IMR-90 (cell line): ENCODE measurements around the gene MTMR3. TPM values are rescaled to one million over a fixed set of nuclear protein-coding genes. Genes with fewer than 3 reads are reported as not detected.
A peak's percentile ranks its signal among the peaks of the same experiment; 100 is the strongest.

Experiments used
- ATAC-seq: fragments of 200-7000 bp; cut with Tn5 transposase; 2 replicates; pipeline ENCODE4 v1.9.1; 2020; ENCODE audit warnings: low read depth, mild to moderate bottlenecking, moderate library complexity
- BruUV-seq: library from RNA; stranded (reverse); fragments of 400-500 nt; replicated peaks from 2 replicates; lab custom pipeline; 2021; lab: Mats Ljungman, UMichigan
- CTCF ChIA-PET: fragments of 300-600 bp; formaldehyde crosslinking; extraction: SDS; loops from one replicate; lab custom pipeline; 2021; ENCODE audit warnings: antibody characterized with exemption; lab: Yijun Ruan, JAX
- POLR2A ChIA-PET: fragments of 300-600 bp; sonication (Branson Sonifier 250); formaldehyde crosslinking; loops from one replicate; lab custom pipeline; 2022; ENCODE audit warnings: antibody characterized with exemption; ENCODE audit not compliant: unreplicated experiment; lab: Charles Lee
- DNase-seq: peaks from one replicate; pipeline ENCODE4 v3.0.0; 2013
- H2AFZ ChIP-seq: replicated peaks from 2 replicates; pipeline ENCODE3; 2013; ENCODE audit warnings: low read length, mild to moderate bottlenecking; ENCODE audit not compliant: poor library complexity
- H2AK5ac ChIP-seq: 2 replicates; pipeline ENCODE4 v1.6.1; 2013; ENCODE audit warnings: low read depth, low read length, inconsistent platforms
- H2AK9ac ChIP-seq: replicated peaks from 2 replicates; pipeline ENCODE3; 2013; ENCODE audit warnings: mild to moderate bottlenecking, low read depth, low read length, moderate library complexity; ENCODE audit not compliant: poor library complexity
- H2BK120ac ChIP-seq: 2 replicates; pipeline ENCODE4 v1.6.1; 2013; ENCODE audit warnings: low read depth, low read length, inconsistent platforms
- H2BK15ac ChIP-seq: 3 replicates; pipeline ENCODE4 v1.6.1; 2013; ENCODE audit warnings: low read depth, low read length, inconsistent platforms
- H2BK20ac ChIP-seq: 2 replicates; pipeline ENCODE4 v1.6.1; 2013; ENCODE audit warnings: low read depth, mild to moderate bottlenecking, inconsistent platforms, low read length, moderate library complexity
- H2BK5ac ChIP-seq: 2 replicates; pipeline ENCODE4 v1.6.1; 2013; ENCODE audit warnings: mild to moderate bottlenecking, low read depth, low read length, inconsistent platforms; ENCODE audit not compliant: poor library complexity, severe bottlenecking
- H3K14ac ChIP-seq: replicated peaks from 2 replicates; pipeline ENCODE4 v1.6.1; 2013; ENCODE audit warnings: low read depth, low read length, inconsistent platforms
- H3K18ac ChIP-seq: 2 replicates; pipeline ENCODE4 v1.6.1; 2013; ENCODE audit warnings: low read depth, low read length, control low read depth
- H3K23ac ChIP-seq: 2 replicates; pipeline ENCODE4 v1.6.1; 2013; ENCODE audit warnings: low read depth, low read length, inconsistent platforms
- H3K27ac ChIP-seq: 2 replicates; pipeline ENCODE4 v1.5.1; 2013; ENCODE audit warnings: mild to moderate bottlenecking, control low read depth, low read length; ENCODE audit not compliant: insufficient read depth
- H3K27me3 ChIP-seq: 2 replicates; pipeline ENCODE4 v1.6.1; 2013; ENCODE audit warnings: low read length; ENCODE audit not compliant: control insufficient read depth, insufficient read depth
- H3K36me3 ChIP-seq: 2 replicates; pipeline ENCODE4 v1.6.1; 2013; ENCODE audit warnings: low read length, mixed read lengths; ENCODE audit not compliant: control insufficient read depth, insufficient read depth
- H3K4ac ChIP-seq: 2 replicates; pipeline ENCODE4 v1.6.1; 2013; ENCODE audit warnings: low read depth, low read length, inconsistent platforms
- H3K4me1 ChIP-seq: 2 replicates; pipeline ENCODE4 v1.6.1; 2013; ENCODE audit warnings: low read length, mixed read lengths; ENCODE audit not compliant: control insufficient read depth, insufficient read depth
- H3K4me2 ChIP-seq: 2 replicates; pipeline ENCODE4 v1.6.1; 2013; ENCODE audit warnings: low read depth, mild to moderate bottlenecking, control low read depth, low read length, moderate library complexity
- H3K4me3 ChIP-seq: 2 replicates; pipeline ENCODE4 v1.5.1; 2013; ENCODE audit warnings: low read depth, mild to moderate bottlenecking, control low read depth, low read length, moderate library complexity; ENCODE audit not compliant: insufficient read depth
- H3K56ac ChIP-seq: 2 replicates; pipeline ENCODE4 v1.6.1; 2013; ENCODE audit warnings: low read length, inconsistent platforms; ENCODE audit not compliant: insufficient read depth; ENCODE audit errors: extremely low read depth
- H3K79me1 ChIP-seq, 2 experiments: 2 replicates each; pipeline ENCODE4 v1.6.1; 2013; ENCODE audit warnings: low read length in 2 of 2, inconsistent platforms in 1 of 2, low read depth in 1 of 2
- H3K9ac ChIP-seq: 2 replicates; pipeline ENCODE4 v1.6.1; 2013; ENCODE audit warnings: low read depth, low read length, control low read depth
- H3K9me1 ChIP-seq: 2 replicates; pipeline ENCODE4 v1.6.1; 2013; ENCODE audit warnings: low read length, inconsistent platforms; ENCODE audit not compliant: insufficient read depth
- H3K9me3 ChIP-seq: 2 replicates; pipeline ENCODE4 v1.6.1; 2013; ENCODE audit warnings: low read length; ENCODE audit not compliant: control insufficient read depth, insufficient read depth
- H4K20me1 ChIP-seq: 2 replicates; pipeline ENCODE4 v1.6.1; 2013; ENCODE audit warnings: low read length, inconsistent platforms; ENCODE audit not compliant: insufficient read depth
- H4K5ac ChIP-seq: 2 replicates; pipeline ENCODE4 v1.6.1; 2013; ENCODE audit warnings: mild to moderate bottlenecking, low read depth, low read length, control low read depth
- H4K8ac ChIP-seq, 2 experiments: 2 replicates each; pipeline ENCODE4 v1.6.1; 2013; ENCODE audit warnings: low read depth in 2 of 2, low read length in 2 of 2, control low read depth in 1 of 2, inconsistent platforms in 1 of 2
- H4K91ac ChIP-seq: 2 replicates; pipeline ENCODE4 v1.6.1; 2013; ENCODE audit warnings: low read depth, low read length, inconsistent platforms; ENCODE audit not compliant: insufficient read depth
- BHLHE40 ChIP-seq: fragments of 150-350 bp; IDR thresholded peaks from 2 replicates; pipeline ENCODE4 v1.6.1; 2016; ENCODE audit warnings: mild to moderate bottlenecking, low read depth, low read length
- CEBPB ChIP-seq: IDR thresholded peaks from 2 replicates; pipeline ENCODE4 v1.6.1; 2012; ENCODE audit warnings: low read depth, low read length, improper control_type of control experiment
- CHD1 ChIP-seq: IDR thresholded peaks from 2 replicates; pipeline ENCODE4 v1.6.1; 2012; ENCODE audit warnings: low read depth, low read length, improper control_type of control experiment
- FOS ChIP-seq: fragments of 150-350 bp; IDR thresholded peaks from 2 replicates; pipeline ENCODE4 v1.6.1; 2016; ENCODE audit warnings: low read depth, low read length
- MAFK ChIP-seq: IDR thresholded peaks from 2 replicates; pipeline ENCODE4 v1.6.1; 2012; ENCODE audit warnings: low read depth, low read length, improper control_type of control experiment
- MAZ ChIP-seq: IDR thresholded peaks from 2 replicates; pipeline ENCODE4 v1.6.1; 2012; ENCODE audit warnings: low read depth, mild to moderate bottlenecking, low read length, improper control_type of control experiment, moderate library complexity, borderline replicate concordance
- MXI1 ChIP-seq: IDR thresholded peaks from 2 replicates; pipeline ENCODE4 v1.6.1; 2012; ENCODE audit warnings: low read depth, mild to moderate bottlenecking, low read length, moderate library complexity, borderline replicate concordance
- POLR2A ChIP-seq: IDR thresholded peaks from 2 replicates; pipeline ENCODE4 v1.6.1; 2012; ENCODE audit warnings: mild to moderate bottlenecking, low read depth, low read length
- RCOR1 ChIP-seq: IDR thresholded peaks from 2 replicates; pipeline ENCODE4 v1.6.1; 2012; ENCODE audit warnings: mild to moderate bottlenecking, low read length, improper control_type of control experiment; ENCODE audit not compliant: insufficient replicate concordance
- RFX5 ChIP-seq: IDR thresholded peaks from 2 replicates; pipeline ENCODE4 v1.8.0; 2012; ENCODE audit warnings: low read depth, mild to moderate bottlenecking, low read length, moderate library complexity
- SMC3 ChIP-seq: fragments of 150-350 bp; IDR thresholded peaks from 2 replicates; pipeline ENCODE4 v1.6.1; 2016; ENCODE audit warnings: low read depth, mild to moderate bottlenecking, antibody characterized with exemption, low read length, moderate library complexity
- WGBS, 2 experiments: methylation state at CpG; one replicate each; pipeline versions ENCODE4 v1.1.5 to v1.1.7; 2013; ENCODE audit warnings: missing lambda C conversion rate in 2 of 2; ENCODE audit not compliant: insufficient read length in 1 of 2; ENCODE audit errors: extremely low coverage in 2 of 2; 5-methylcytosine and 5-hydroxymethylcytosine counted together
- dilution Hi-C: fragments of 300-500 bp; cut with HindIII; formaldehyde crosslinking; loops from one replicate; pipeline ENCODE4 v1.14.3; 2018; ENCODE audit warnings: low sequenced_read_pairs; ENCODE audit not compliant: unreplicated experiment
- in situ Hi-C: fragments of 300-500 bp; cut with MboI; formaldehyde crosslinking; loops from 3 replicates; pipeline ENCODE4 v1.14.3; 2019; ENCODE audit warnings: low sequenced_read_pairs, inconsistent platforms, mixed read lengths
- intact Hi-C: fragments of 100-400 bp; cut with micrococcal nuclease; formaldehyde crosslinking; loops from 2 replicates; pipeline ENCODE4 v1.10.0; 2022
- polyA plus RNA-seq, 3 experiments: library from polyadenylated mRNA; depleted of rRNA; stranded (reverse); fragments of >200 nt; gene quantifications; 2 replicates each; pipeline ENCODE4 v1.2.3, GENCODE V29; 2012; ENCODE audit warnings: low replicate concordance in 1 of 3
- total RNA-seq: library from RNA; depleted of rRNA; stranded (reverse); fragments of >200 nt; gene quantifications from 2 replicates; pipeline ENCODE4 v1.2.3, GENCODE V29; 2012
- TF ChIP-seq, protein P1 (sequence below): fragments of 150-350 bp; IDR thresholded peaks from 2 replicates; pipeline ENCODE4 v1.6.1; 2016; ENCODE audit warnings: low read depth, mild to moderate bottlenecking, low read length, moderate library complexity, borderline replicate concordance
- TF ChIP-seq, protein P2 (sequence below): conservative IDR thresholded peaks from 2 replicates; pipeline ENCODE4 v1.5.1; 2012; ENCODE audit warnings: mild to moderate bottlenecking, low read depth, low read length, improper control_type of control experiment

Gene MTMR3
- total and polyA plus RNA-seq, 2 of the 4 experiments (the other 2 are of a cell fraction), result 21.3 to 29.4 TPM

DNA sequence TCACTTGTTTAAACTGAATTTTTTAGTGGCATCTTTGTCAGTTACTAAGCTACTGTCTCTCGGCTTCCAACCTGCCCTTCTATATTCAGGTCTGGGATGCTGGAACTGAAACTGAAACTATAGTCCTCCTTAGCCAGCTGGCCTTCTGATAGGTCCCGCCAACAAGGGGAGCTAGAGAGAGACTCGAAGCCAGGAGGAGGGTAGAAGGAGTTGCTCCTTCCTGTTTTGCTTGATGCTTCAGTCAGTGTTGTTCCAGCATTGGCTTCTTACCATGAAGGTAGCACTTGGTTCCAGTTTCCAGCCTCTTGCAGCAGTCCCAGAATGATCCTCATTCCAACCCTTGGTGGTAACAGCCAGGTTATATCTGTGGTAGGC is 164.4 kb downstream of the MTMR3 start:
- ChIA-PET POLR2A (no interaction called here), CTCF (no interaction called here)
- Histone ChIP-seq H2AK5ac (no peak overlapping the region), H3K4ac (no peak overlapping the region), H3K18ac (no peak overlapping the region), H2BK5ac (no peak overlapping the region), H3K27ac (no peak overlapping the region), H3K79me1 (no peaks in the 10 kb centered on the region), H3K23ac (no peak overlapping the region), H3K9me3 (no peaks in the 10 kb centered on the region), H2AK9ac (no peak overlapping the region), H3K9ac (no peak overlapping the region), H4K8ac (no peak overlapping the region), H3K14ac (no peak overlapping the region; the same call in 1 of the 2 replicates), H4K91ac (no peak overlapping the region), H2BK120ac (no peak overlapping the region), H3K27me3 (no peaks in the 10 kb centered on the region), H3K9me1 (peaks cover 2% of the 10 kb centered on the region), H2BK20ac (no peak overlapping the region), H4K5ac (no peak overlapping the region), H3K56ac (no peak overlapping the region), H3K4me1 (peaks cover 4% of the 10 kb centered on the region; the same call in 1 of the 2 replicates), H3K36me3 (no peaks in the 10 kb centered on the region), H4K20me1 (no peaks in the 10 kb centered on the region), H3K4me2 (peak overlapping the region; percentile 39; the same call in 1 of the 2 replicates), H2AFZ (peak overlapping the region; percentile 61), H2BK15ac (no peak overlapping the region), H3K4me3 (no peak overlapping the region)
- in situ Hi-C loops, result no loop called here
- intact Hi-C loops, result no loop called here
- 83% methylated on average over 1 of the region's 3 CpGs; no CpG with 5 or more reads in 1 of the 2 experiments for WGBS, 2 experiments
- peak; percentile 25 for DNase-seq
- peak; percentile 33; the same call in 1 of the 2 replicates for ATAC-seq
- BruUV-seq, result no TSS peak
- dilution Hi-C loops, result loop anchor here (25.0 kb wide), 1 partner anchor 360 kb away; no protein-coding TSS in a partner anchor
- TF ChIP-seq RCOR1 (no peak), MAZ (no peak), POLR2A (no peak), SMC3 (no peak), MXI1 (no peak), CEBPB (no peak), RFX5 (no peak), CHD1 (no peak), FOS (no peak), BHLHE40 (no peak), MAFK (no peak)
- TF ChIP-seq, protein P1, sequence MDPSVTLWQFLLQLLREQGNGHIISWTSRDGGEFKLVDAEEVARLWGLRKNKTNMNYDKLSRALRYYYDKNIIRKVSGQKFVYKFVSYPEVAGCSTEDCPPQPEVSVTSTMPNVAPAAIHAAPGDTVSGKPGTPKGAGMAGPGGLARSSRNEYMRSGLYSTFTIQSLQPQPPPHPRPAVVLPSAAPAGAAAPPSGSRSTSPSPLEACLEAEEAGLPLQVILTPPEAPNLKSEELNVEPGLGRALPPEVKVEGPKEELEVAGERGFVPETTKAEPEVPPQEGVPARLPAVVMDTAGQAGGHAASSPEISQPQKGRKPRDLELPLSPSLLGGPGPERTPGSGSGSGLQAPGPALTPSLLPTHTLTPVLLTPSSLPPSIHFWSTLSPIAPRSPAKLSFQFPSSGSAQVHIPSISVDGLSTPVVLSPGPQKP, result no peak
- TF ChIP-seq, protein P2, sequence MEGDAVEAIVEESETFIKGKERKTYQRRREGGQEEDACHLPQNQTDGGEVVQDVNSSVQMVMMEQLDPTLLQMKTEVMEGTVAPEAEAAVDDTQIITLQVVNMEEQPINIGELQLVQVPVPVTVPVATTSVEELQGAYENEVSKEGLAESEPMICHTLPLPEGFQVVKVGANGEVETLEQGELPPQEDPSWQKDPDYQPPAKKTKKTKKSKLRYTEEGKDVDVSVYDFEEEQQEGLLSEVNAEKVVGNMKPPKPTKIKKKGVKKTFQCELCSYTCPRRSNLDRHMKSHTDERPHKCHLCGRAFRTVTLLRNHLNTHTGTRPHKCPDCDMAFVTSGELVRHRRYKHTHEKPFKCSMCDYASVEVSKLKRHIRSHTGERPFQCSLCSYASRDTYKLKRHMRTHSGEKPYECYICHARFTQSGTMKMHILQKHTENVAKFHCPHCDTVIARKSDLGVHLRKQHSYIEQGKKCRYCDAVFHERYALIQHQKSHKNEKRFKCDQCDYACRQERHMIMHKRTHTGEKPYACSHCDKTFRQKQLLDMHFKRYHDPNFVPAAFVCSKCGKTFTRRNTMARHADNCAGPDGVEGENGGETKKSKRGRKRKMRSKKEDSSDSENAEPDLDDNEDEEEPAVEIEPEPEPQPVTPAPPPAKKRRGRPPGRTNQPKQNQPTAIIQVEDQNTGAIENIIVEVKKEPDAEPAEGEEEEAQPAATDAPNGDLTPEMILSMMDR, result no peak
